GM12875 (cell line): ENCODE results near the gene CEP72.

Experiments used
- H3K4me3 ChIP-seq: one replicate; pipeline ENCODE4 v1.5.1; 2011; ENCODE audit warnings: low read depth, low read length, control low read depth
- TF ChIP-seq, protein P1 (sequence below): IDR thresholded peaks from 2 replicates; pipeline ENCODE4 v1.5.1; 2011; ENCODE audit warnings: low read depth, mild to moderate bottlenecking, control low read depth, inconsistent platforms, low read length, moderate library complexity, borderline replicate concordance; ENCODE audit not compliant: insufficient read depth

Gene CEP72

DNA sequence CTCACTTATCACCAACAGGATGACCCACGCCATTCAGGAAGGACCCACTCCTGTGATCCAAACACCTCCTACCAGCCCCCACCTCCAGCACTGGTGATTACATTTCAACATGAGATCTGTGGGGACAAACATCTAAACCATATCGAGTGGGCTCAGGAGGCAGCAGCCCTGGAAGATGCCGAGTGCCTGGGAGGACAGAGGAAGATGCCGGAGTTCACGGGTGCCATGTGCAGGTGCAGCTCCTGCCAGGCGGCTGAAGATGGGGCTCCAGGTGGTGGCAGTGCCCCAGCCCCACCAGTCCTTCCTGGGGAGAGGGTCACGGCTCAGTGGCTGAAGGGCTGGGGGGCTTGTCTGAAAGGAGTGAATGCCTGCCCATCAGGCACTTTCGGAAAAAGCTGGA, 6.1 kb upstream of the CEP72 start:
- TF ChIP-seq, protein P1, sequence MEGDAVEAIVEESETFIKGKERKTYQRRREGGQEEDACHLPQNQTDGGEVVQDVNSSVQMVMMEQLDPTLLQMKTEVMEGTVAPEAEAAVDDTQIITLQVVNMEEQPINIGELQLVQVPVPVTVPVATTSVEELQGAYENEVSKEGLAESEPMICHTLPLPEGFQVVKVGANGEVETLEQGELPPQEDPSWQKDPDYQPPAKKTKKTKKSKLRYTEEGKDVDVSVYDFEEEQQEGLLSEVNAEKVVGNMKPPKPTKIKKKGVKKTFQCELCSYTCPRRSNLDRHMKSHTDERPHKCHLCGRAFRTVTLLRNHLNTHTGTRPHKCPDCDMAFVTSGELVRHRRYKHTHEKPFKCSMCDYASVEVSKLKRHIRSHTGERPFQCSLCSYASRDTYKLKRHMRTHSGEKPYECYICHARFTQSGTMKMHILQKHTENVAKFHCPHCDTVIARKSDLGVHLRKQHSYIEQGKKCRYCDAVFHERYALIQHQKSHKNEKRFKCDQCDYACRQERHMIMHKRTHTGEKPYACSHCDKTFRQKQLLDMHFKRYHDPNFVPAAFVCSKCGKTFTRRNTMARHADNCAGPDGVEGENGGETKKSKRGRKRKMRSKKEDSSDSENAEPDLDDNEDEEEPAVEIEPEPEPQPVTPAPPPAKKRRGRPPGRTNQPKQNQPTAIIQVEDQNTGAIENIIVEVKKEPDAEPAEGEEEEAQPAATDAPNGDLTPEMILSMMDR, result no peak
- no peak overlapping the region for H3K4me3 ChIP-seq

DNA sequence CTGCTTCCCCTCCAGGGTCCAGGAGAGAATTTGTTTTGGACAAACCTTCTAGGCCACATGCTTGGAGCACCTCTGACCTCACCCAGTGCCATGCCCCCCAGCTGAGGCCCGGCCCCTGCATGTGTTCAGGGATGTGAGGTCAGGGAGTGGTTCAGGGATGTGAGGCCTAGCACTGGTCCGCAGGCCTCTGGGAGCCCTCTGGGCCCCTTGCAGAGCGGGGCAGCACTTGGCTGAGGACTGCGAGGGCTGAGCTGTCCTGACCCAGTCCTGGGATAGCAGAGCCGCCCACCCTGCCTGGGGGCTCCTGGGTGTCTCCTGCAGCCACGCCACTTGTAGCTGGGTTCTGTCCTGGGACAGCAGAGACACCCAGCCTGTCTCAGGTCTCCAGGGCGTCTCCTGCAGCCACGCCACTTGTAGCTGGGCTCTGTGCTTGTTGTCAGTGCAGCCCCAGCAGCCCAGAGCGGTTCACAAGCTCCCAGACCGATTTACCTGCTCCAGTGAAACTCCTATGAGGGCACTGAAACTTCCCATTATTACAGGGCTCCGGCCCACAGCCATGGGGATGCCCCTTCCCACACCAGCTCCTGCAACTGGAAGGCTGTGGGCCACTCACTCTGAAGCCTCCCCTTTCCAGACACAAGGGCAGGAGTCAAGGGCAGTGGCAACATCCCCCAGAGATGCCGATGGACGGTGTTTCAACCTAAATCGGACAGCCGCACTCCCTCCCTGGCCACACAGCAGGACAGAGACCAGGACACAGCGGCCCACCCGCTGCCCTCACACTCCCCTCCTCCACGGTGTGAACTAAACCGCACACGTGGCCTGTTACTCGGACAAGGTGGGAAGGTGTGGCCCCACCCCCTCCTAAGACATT, 5.4 kb upstream of the CEP72 start:
- H3K4me3 ChIP-seq, result no peak overlapping the region
- TF ChIP-seq, protein P1, result no peak

DNA sequence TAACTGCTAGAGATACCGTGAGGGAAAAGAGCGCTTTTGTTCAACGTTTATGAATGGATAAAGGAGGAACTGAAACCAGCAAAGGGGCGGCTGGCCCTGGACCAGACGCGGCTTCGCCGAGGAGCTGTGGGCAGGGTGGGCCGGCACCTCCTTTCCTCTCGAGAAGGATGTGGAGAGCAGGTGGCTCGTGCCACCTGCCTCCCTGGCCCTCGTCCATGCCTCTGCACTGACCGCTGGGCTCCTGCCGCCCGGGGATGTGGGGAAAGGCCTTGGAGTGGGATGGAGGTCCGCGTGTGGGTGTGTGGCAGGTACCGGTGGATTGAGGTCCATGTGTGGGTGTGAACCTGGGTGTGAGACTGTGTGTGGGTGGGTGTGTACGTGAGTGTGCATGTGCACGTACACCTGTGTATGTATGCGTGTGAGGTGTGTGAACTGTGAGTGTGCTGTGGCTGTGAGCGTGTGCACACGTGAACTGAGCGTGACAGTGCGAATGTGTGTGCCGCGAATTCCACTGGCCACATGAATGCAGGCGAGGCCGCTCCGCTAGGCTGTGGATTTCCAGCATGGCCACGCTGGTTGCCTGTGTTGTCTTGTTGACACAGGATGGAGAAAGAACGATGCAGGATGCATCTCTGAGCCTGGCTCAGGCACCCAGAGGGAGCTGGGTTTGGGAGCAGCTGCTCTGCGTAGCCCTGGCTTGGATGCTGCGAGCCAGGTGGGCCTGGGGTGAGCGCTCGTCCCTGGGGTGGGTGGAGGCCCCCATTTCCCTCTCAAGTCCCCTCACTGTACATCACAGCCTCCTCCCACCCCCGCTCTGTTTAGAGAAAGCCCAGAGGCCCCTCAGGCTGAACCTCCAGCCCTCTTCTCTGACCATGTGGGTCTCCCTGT, 4.4 kb upstream of the CEP72 start:
- TF ChIP-seq, protein P1, result no peak
- H3K4me3 ChIP-seq, result no peak overlapping the region

DNA sequence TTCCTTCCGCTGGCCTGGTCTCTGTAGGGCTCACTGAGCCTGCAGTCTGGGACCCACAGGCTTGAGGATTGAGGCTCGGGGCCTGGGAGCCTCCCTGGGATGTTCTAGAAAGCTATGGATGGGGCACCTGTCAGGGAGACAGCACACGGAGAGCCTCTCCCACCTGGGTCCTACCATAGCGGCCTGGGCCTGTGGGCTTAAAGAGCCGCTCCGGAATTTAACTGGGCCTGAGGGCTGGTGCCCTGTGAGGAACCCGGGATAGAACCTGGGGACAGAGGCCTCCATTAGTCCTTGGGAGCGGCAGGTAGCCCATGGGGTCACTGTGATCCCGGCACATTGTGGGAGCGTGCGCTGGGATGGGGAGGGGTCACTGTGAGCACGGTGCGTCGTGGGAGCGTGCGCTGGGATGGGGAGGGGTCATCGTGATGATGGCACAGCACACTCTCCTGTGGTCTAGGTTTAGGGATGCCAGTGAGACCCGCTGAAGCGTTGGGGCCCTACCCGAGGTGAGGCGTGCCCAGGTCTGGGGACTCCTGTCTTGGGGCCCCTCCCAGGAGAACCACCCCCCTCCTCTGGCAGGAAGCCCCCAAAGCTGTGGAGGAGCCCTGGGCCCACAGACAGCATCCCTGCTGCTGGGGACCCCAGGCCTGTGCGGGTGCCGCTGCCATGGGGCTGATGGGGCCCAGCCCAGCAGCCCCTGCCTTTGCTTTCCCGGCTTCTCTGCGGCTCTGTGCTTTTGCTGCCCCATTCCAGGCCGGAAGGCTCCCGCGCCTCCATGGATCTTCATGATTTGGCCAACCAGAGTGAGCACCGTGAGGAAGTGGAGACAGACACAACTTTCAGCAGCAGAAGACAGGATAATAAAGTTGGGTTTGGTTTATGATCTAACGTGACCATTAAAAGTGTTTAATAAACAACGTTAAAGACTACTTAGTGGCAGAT, 3.4 kb upstream of the CEP72 start:
- H3K4me3 ChIP-seq, result no peak overlapping the region
- TF ChIP-seq, protein P1, result no peak

DNA sequence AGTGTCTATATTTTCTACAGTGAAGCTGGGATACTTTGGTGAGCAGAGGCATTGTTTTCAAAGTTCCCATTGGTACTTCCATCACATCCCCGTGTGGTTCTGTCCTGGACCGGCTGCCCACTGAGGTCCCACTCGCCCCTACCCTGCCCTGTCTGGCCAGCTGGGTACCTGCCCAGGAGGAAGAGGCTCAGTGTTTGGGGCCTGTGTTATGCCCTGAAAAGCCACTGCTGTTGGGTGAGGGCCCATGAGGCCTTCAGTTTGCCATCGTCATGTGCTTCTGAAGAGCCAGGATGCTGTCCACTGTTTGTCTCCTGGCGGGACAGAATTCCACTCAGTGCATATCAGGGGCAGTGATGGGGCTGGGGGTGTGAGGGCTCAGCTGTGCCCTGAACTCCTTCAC, 2.6 kb upstream of the CEP72 start:
- H3K4me3 ChIP-seq, result no peak overlapping the region
- TF ChIP-seq, protein P1, result no peak

DNA sequence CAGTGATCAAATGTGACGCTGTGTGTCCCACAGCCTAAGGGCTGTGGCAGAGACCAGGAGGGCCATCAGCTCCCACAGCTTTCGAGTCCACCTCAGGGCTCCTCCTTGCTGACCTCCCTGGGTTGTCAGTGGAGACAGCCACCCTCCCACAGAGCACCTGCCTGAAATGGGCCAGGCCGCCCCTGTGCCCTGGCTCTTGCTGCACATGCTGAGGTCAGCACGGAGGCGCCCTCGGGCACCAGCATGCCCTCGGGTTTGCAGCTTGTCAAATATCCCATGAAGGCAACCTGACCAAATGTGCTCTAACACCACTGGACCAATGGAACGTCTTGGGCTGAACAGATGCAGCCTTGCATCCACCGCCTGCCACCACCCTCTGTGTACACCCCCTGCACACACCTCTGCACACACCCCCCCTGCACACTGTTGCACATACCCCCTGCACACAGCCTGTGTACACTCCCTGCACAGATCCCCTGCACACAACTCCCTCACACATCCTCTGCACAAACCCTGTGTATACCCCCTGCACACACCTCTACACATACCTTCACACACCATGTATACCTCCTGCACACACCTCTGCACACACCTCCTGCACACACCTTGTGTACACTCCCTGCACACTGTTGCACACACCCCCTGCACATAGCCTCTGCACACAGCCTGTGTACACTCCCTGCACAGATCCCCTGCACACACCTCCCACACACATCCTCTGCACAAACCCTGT, 2.0 kb upstream of the CEP72 start:
- TF ChIP-seq, protein P1, result no peak
- no peak overlapping the region for H3K4me3 ChIP-seq
